RCC 7860 (cell line): ENCODE measurements around the gene IDH1.
"Not testable (repeated sequence)": the region's sequence is repeated elsewhere in the genome, so short reads cannot be mapped to it uniquely, and the experiment has no call there.

Source experiments
- DNase-seq: peaks from one replicate; pipeline ENCODE4 v3.0.0-alpha.2; 2015; ENCODE audit warnings: low spot score
- FAIRE-seq: peaks from 2 replicates; lab custom pipeline; 2012; peaks lifted over from hg19 to GRCh38; lab: Jason Lieb, UNC

Gene IDH1

DNA sequence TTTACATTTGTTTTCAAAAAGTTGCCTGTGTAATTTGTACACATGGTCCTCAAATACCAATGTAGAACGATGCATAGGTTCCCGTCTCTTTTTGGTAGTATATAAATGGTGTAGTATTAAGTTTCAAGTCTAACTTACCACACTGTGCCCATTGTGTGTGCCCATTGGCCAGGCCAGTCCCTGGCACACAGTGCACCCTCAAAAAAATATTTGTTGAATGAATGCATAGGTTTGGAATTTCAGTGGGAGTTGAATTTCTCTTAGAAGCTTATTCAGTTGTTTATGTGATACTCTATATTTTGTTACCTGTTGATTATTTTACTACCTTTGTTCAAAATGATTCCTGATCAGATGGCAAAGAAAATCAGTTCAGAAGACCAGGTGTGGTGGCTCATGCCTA lies 30.1 kb downstream of the IDH1 start:
- no peak for DNase-seq
- no peak for FAIRE-seq

DNA sequence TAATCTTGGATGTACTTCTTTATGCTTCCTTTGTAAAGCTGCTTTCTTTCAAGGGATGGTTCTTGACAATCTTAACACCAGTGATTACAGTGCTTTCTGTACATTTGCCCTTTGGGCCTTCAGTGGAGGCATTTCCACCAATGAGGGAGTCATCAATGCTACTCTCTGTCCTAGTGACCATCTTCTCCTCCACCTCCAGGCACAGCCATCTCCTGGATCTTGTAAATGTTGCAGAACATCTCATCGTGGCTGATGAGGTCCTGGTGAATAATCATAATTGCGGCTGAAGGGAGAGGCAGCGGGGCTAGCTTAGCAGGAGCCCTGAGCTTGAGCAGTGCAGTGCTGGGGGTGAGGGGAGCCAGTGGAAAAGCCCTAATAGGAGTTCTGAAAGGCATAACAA lies 32.5 kb downstream of the IDH1 start:
- DNase-seq (peak; percentile 11), FAIRE-seq (no peak)

DNA sequence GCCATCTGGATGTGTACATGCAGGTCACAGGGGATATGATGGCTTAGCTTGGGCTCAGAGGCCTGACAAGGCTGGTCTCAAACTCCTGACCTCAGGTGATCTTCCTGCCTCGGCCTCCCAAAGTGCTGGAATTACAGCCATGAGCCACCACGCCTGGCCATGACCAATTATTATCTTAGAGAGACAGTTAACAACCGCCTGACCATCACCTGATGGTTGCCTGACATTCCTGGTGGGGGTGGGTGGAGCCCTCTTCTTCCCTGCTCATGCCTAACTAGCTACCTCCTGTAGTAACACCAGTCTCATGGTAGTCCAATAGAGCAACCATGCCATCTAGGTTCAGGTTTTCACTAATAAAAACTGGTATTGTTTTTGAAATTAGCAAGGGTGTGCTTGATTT lies 33.0 kb downstream of the IDH1 start:
- FAIRE-seq, result not testable (repeated sequence)

DNA sequence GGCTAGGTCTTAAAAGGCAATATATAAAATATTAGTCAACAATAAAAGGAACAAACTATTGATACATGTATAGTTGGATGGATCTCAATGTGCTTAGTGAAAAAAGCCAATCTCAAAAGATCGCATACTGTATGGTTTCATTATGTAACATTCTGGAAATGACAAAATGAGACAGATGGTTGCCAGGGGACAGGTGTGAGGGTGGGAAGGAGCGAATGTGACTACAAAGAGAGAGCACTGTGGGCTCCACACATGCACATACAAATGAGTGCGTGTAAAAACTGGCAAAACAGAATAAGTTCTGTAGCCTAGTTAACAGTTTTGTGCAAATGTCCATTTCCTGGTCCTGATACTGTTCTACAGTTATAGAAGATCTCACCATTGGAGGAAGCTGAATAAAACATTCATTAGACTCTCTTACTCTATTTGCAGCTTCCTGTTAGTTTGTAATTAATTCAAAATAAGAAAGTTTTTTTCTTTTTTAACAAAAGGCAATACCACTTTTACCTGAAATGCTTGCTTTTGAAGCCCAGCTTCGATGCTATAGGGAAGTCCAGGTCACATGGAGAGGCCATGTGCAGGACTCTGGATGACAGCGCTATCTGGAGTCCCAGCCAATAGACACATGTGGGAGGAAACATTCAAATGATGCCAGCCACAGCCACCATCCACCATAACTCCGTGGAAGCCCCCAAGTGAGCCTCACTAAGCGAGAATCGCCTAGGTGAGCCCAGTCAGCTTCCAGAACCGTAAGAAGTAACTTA lies 44.0 kb downstream of the IDH1 start:
- DNase-seq (no peak), FAIRE-seq (no peak)

More for the DNA sequence above, 33.0 kb downstream of the IDH1 start:
- DNase-seq, result not testable (repeated sequence)

DNA sequence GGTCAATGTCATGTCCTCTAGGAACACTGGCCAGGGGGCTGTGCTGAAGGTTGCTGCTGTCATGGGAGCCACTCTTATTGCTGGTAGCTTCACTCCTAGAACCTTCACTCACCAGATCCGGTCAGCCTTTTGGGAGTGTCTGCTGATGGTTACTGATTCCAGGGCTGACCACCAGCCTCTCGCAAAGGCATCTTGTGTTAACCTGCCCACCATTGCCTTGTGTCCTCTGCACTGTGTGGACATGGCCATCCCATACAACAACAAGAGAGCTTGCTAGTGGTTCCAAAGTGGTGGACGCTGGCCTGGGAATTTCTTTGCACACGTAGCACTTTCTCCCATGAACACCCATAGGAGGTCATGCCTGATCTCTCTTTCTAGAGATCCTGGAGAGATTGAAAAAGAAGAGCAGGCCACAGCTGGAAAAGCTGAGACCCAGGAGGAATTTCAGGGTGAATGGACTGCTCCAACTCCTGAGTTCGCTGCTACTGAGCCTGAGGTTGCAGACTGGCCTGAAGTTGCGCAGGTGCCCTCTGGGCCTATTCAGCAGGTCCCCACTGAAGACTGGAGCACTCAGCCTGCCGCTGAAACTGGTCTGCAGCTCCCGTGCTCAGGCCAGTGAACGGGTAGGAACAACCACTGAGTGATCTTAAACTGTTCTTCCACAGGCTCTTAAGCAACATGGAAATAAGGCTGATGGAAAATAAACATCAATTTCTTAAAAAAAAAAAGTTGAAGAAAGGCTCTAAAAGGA lies 46.4 kb downstream of the IDH1 start:
- no peak for FAIRE-seq
- DNase-seq, result no peak

DNA sequence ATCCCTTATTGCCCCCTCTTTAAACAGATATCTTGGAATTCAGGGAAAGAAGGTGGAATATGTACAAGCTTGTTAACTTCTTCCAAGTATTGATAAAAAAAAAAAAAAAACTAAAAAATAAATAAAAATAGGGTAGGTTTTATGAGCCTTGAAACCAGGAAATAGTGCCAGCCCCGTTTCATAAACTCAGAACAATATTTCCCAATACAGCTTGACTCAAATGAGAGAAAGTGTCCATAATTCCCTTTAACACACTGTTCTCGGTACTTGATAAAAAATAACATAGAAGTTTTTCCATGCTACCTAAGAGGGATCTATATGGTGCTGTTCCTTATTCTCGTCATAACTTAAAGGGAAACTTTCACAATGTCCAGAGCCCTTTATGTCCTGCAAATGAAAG lies 47.1 kb downstream of the IDH1 start:
- DNase-seq (no peak), FAIRE-seq (no peak)

DNA sequence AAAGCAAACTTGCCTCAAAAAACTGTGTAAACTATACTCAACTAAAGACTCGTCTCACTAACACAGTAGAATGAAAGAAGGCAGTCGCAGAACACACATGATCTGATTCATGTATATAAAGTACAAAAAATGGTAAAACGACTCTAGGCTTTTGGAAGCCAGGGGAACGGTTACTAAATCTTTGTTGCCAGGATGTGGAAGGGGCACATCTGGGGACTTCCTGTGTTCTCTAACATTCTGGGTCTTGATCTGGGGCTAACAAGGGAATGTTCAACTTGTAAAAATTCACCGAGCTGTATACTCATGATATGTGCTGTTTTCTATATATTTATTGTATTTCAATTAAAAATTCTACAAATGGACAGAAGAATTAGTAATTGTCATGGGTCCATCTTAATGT lies 50.7 kb downstream of the IDH1 start:
- FAIRE-seq (no peak), DNase-seq (no peak)

DNA sequence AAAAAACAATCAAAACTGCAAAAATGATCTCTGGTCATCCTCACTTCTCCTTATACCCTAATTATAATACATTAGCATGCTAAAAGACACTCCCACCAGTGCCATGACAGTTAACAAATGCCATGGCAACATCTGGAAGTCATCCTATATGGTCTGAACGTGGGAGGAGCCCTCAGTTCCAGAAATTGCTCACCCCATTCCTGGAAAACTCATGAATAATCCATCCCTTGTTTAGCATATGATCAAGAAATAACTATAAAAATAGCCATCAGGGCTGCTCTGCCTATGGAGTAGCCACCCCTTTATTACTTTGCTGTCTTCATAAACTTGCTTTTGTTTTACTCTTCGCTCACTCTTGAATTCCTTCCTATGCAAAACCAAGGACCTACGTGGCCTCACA lies 59.3 kb downstream of the IDH1 start:
- DNase-seq (no peak), FAIRE-seq (no peak)

DNA sequence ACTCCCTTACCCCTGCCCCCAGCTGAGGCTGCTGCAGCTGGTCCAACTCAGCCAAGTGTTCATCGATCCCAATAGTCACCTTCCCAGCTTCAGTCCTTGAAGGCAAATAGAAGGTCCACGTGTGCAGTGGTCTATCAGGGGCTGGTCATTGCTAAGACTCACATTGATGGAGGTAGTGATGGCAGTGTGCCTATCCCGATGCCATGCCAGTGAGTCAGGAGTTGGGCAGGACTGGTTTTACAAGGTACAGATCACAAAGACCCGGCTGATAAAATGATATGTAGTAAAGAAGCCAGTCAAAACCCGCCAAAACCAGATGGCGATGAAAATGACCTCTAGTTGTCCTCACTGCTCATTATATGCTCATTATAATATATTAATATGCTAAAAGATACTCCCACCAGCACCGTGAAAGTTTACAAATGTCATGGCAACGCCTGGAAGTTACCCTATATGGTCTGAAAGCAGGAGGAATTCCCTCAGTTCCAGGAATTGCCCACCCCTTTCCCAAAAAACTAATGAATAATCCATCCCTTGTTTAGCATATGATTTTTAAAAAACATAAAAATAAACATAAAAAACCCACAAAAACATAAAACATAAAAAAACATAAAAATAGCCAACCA lies 62.1 kb downstream of the IDH1 start:
- no peak for DNase-seq
- no peak for FAIRE-seq

DNA sequence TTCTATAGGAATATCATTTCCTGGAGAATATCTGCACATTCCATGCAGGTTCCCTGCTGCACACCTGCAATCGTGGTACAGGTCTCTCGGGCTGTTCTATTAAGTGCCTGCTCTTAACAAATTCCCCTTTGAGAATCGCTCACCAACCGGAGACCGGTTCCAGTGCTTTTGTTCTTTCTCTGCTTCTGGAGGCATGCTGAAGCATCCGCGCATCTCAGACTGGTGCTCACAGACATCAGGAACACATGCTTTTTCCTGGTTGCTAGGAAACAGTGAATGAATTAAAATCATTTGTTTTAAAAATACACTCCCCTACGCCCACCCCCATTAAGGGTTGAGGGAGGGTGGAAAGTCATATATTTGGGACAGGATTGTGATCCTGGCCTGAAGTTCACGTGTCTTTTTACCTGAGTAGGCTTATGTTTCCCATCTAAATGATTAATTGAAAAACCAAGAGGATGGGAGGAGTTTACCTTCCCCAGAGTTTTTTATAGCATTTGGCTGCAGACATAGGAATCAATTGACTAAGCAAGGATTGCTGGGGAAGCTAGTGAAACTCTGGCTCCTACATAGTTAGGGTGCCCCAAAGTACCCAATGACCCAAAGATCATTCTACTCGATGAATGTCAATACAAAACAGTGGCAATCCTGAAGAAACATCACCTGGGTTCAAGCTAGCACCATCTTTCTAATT lies 64.9 kb downstream of the IDH1 start, which contains the start of gene C2orf80:
Gene C2orf80, minus strand, starts transcription at position 221 of the 694 bp plus-strand sequence. CDS start 3,044 bp downstream, outside the sequence.
- FAIRE-seq, result no peak
- DNase-seq, result no peak

DNA sequence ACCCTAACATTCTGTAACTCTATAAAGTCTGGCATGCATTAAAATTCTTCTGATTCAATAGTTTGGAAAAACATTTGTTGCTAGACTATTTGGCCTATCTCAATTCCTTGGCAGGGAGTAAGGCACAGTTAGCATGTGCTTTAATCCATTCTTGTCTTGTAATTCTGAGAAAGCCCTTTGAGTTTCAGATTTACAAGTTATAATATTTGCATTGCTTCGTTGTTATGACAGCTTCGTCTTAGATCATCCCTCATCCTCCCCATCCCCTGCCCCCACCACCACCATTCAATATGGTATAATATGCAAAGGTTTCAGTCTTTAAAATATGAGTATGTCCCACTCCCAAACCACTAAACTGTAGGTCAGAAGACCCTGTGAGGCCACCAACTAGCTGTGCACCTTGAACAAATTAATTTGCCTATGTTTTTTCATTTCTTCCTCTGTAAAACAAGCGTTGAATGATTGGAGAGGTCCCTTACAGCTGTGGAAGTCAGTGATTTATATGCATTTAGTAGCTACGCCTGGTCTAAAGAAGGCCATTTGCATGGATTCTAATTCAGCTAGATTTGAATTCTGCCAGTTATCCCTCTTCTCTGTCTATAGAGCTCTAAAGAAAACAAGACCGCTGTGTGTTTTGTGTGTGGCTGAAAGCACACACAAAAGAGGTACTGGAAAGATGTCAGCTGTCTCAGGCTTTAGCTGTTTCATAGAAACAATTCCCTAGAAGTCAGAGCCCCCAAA lies 65.6 kb downstream of the IDH1 start:
- no peak for DNase-seq
- no peak for FAIRE-seq

DNA sequence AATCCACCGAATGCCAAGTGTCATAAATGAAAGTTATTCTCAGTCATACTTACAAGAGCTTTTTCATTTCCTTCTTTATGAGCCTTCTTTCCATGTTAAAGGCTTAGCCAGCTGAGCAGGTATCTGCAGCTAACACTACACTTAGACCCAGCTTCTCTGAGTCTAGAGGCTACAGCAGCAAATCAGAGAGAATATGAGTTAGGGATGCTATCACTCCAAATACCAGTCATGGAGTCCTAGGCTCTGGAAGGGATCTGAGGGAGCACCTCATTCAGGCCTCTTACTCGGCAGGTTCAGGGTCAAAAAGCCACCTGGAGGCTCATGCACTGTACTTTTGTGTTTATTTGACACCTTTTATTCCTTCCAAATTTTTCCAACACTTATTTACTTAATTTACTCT lies 68.0 kb downstream of the IDH1 start:
- FAIRE-seq (no peak), DNase-seq (no peak)

DNA sequence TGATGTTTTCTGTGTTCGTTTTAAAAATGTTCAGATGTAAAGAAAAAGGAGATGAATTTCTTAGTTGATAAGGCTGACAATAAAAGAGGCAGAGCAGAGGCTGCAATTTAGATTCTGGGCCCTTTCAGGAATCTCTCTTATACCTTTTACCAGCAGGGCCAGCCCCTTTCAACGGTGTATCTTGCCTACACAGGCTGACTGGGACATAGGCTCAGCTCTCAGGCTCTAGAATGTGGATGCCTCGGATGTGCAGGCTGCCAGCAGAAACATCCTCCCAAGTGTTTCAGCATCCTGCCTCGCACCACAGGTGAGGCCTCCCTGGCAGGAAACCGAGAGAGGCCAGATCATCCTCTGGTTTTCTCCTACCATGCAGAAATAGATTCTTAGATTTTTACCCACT lies 68.4 kb downstream of the IDH1 start:
- FAIRE-seq (no peak), DNase-seq (no peak)
